Mesodermal cell (in vitro differentiated cells): ENCODE measurements around the gene ZBTB45.
"Not testable (repeated sequence)": the region's sequence is repeated elsewhere in the genome, so short reads cannot be mapped to it uniquely, and the experiment has no call there.

Source experiments
- H3K27ac ChIP-seq: 2 replicates; pipeline ENCODE4 v1.7.0; 2013; ENCODE audit warnings: mild to moderate bottlenecking, low read depth, low read length, moderate library complexity; ENCODE audit not compliant: severe bottlenecking
- H3K36me3 ChIP-seq: 2 replicates; pipeline ENCODE4 v1.7.1; 2013; ENCODE audit warnings: mild to moderate bottlenecking, low read length, moderate library complexity; ENCODE audit not compliant: control insufficient read depth, insufficient read depth
- H3K4me1 ChIP-seq: one replicate; pipeline ENCODE4 v1.7.1; 2013; ENCODE audit warnings: mild to moderate bottlenecking, low read length; ENCODE audit not compliant: insufficient read depth, control insufficient read depth, poor library complexity, severe bottlenecking
- H3K4me3 ChIP-seq: 2 replicates; pipeline ENCODE4 v1.7.0; 2013; ENCODE audit warnings: low read length, control low read depth, mild to moderate bottlenecking; ENCODE audit not compliant: insufficient read depth, poor library complexity, severe bottlenecking; ENCODE audit errors: extremely low read depth
- H3K9me3 ChIP-seq: 2 replicates; pipeline ENCODE4 v1.7.1; 2013; ENCODE audit warnings: mild to moderate bottlenecking, low read length, moderate library complexity; ENCODE audit not compliant: control insufficient read depth
- WGBS, 2 experiments: methylation state at CpG; one replicate each; pipeline ENCODE4 v1.1.5; 2013; ENCODE audit warnings: missing lambda C conversion rate in 2 of 2; ENCODE audit not compliant: insufficient coverage in 2 of 2; 5-methylcytosine and 5-hydroxymethylcytosine counted together

Gene ZBTB45

DNA sequence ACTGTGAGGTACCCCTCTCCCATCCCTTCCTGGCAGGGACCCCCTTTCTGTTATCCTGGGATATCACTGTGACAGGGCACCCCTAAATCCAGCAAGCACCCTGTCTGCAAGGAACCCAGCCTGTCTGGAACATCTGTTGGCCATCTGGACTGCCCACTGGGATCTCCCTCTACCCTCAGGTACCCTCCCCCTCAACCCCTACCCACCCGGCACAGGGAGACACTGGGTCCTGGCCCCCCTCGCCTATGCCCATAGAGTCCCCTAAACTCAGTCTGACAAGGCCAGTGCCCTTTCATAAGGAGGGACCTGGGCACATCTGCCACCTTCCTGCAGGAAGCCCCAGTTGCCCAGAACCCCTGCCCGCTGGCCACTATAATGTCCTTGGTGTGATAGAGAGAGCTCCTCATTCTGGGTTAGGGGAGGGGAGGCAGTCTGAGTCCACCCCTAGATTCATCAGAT lies 5.0 kb downstream of the ZBTB45 start:
- Histone ChIP-seq H3K9me3 (no peaks in the 10 kb centered on the region), H3K4me3 (peak overlapping the region; percentile 23), H3K36me3 (peaks cover 43% of the 10 kb centered on the region), H3K4me1 (peaks cover 12% of the 10 kb centered on the region), H3K27ac (no peak overlapping the region)
- WGBS, 2 experiments: 100% methylated on average over 1 of the region's 3 CpGs

DNA sequence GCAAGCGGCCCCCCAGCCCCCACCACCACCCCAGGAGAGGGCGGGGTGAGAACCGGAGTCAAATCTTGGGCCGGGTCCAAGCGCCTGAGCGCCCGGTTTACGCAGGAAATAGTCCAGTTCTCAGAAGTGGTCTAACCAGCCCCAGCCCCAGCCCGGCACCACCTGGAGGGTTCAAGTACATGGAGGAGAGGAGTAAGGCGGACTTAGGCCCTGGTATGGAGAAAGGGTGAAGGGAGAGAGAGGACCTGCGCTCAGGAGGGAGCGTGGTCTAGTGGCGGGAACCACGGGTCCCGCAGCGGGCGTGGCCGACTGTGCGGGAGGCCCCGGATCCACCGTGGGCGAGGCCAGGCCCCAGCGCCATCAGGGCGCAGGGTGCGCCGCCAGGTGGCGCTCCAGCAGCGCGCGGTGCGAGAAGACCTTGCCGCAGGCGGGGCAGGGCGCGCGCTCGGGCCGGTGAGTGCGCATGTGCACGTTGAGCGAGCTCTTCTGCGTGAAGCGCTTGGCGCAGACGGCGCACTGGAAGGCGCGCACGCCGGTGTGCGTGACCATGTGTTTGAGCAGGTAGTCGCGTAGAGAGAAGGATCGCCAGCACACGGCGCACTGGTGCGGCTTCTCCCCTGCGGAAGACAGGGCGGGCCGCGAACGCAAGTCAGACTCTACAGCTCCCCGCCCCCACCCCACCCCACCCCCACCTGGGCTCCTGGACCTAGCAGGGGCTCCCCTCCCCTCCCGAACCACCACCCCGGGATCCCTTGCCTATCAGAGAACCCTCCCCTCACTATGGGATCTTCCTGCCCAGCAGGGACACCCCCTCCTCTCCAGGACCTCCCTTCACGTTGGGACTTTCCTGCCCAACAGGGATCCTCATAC lies 5.7 kb downstream of the ZBTB45 start:
- Histone ChIP-seq H3K9me3 (no peaks in the 10 kb centered on the region), H3K4me1 (peaks cover 12% of the 10 kb centered on the region), H3K27ac (peak overlapping the region; percentile 36), H3K4me3 (peak overlapping the region; percentile 23), H3K36me3 (peaks cover 43% of the 10 kb centered on the region)
- 23 to 40% methylated on average over 41 to 51 of the region's 66 CpGs for WGBS, 2 experiments

- H3K9me3 ChIP-seq: peaks cover 3% of the 10 kb centered on the region
Measured at GRCh38 chr19:58513213-58513693, 6.4 kb downstream of the ZBTB45 start.

DNA sequence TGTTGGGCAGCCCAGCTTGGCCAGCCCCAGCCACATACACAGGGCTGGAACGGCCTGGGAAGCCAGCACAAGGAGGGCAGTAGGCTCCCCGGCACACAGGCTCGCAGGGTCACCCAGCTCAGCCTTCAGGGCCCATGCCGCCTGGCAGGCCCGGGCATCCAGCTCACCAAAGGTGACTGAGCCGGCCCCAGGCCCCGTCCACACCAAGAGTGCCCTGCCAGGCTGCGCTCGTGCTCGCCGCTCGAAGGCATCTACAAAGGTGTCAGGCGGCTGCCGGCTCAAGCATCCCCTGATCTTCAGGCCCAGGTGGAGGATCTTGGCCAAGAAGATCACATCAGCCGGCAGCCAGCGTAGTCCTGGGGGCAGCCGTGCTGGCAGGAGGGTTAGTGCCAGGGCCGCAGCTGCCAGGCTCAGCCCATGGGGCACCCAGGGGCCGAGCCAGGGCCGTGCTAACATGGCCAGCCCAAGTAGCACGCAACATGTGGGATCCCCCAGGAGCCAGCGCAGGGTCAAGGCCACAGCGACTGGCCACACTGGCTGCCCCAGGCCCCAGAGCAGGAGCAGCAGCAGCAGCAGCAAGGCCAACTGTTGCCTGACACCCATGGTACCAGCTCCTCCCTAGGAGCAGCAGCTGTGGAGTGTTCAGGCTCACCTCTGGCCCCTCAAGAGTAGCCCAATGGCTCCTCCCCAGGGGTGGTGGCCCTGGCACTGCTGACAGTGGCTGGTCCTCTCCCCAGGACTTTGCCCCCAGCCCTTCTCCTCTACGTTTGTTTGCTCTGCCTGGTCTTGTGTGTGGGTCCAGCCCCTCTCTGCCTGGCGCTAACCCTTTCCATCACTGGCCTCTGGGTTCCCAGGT lies 8.0 kb downstream of the ZBTB45 start, which contains the start of gene SLC27A5:
SLC27A5 (minus strand) TSS at position 640 of the 856 bp plus-strand sequence; CDS start at position 603, 37 bp downstream.
- Histone ChIP-seq H3K4me1 (peaks cover 9% of the 10 kb centered on the region), H3K4me3 (no peak within 1 kb of the TSS), H3K36me3 (peaks cover 34% of the 10 kb centered on the region), H3K27ac (no peak within 1 kb of the TSS), H3K9me3 (peaks cover 3% of the 10 kb centered on the region)
- 92 to 94% methylated on average over 25 of the region's 25 CpGs for WGBS, 2 experiments

More at GRCh38 chr19:58513213-58513693, 6.4 kb downstream of the ZBTB45 start:
- Histone ChIP-seq H3K4me3 (no peak overlapping the region), H3K27ac (peak overlapping the region; percentile 36), H3K4me1 (peaks cover 12% of the 10 kb centered on the region), H3K36me3 (peaks cover 43% of the 10 kb centered on the region)
- 93 to 99% methylated on average over 7 to 10 of the region's 10 CpGs for WGBS, 2 experiments

DNA sequence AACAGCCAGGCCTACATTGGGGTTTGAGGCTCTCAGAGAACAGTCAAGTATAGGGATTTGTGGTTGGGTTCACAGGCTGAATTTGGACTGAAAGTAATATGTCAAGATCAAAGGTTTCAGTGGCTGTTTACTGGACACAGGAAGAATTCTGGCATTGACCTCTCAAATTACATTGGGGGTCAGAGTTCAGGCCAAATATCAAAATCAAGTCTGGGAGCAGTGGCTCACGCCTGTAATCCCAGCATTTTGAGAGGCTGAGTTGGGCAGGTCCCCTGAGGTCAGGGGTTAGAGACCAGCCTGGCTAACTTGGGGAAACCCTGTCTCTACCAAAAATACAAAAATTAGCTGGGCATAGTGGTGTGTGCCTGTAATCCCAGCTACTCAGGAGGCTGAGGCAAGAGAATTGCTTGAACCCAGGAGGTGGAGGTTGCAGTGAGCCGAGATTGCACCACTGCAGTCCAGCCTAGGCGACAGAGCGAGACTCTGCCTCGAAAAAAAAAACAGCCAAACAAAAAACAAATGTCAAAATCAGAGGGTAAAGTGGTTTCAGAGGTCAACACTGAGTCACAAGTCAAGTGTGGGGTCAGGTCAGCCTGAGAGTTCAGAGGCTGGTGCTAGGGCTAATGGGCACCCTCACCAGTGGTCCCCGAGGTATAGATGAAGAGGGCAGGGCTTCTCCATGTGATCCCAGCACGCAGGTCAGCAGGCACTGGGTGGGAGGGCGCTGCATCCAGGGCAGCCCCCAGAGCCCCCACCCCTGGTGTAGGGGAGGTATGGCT lies 9.3 kb downstream of the ZBTB45 start:
- H3K9me3 ChIP-seq: peaks cover 3% of the 10 kb centered on the region
- WGBS, 2 experiments: 84 to 91% methylated on average over 6 to 7 of the region's 8 CpGs
- H3K4me3 ChIP-seq: no peak overlapping the region
- peaks cover 21% of the 10 kb centered on the region for H3K36me3 ChIP-seq
- no peak overlapping the region for H3K27ac ChIP-seq
- peaks cover 4% of the 10 kb centered on the region for H3K4me1 ChIP-seq

- H3K4me1 ChIP-seq: peaks cover 4% of the 10 kb centered on the region
Measured at GRCh38 chr19:58509731-58510083, 9.9 kb downstream of the ZBTB45 start.

DNA sequence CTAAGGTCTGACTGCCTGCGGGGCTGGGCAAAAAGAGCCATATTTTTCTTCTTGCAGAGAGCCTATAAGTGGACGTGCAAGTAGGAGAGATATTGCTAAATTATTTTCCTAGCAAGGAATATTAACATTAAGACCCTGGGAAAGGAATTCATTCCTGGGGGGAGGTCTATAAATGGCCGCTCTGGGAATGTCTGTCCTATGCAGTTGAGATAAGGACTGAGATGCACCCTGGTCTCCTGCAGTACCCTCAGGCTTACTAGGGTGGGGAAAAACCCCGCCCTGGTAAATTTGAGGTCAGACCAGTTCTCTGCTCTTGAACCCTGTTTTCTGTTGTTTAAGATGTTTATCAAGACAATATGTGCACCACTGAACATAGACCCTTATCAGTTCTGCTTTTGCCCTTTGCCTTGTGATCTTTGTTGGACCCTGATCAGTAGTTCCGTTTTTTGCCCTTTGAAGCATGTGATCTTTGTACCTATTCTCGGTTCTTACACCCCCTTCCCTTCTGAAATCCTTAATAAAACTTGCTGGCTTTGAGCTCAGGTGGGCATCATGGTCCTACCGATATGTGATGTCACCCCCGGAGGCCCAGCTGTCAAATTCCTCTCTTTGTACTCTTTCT lies 11.9 kb downstream of the ZBTB45 start:
- H3K36me3 ChIP-seq, H3K27ac ChIP-seq, H3K4me3 ChIP-seq, H3K9me3 ChIP-seq, H3K4me1 ChIP-seq: not testable (repeated sequence)
- WGBS, 2 experiments: 86 to 92% methylated on average over 5 of the region's 8 CpGs

More at GRCh38 chr19:58509731-58510083, 9.9 kb downstream of the ZBTB45 start:
- peaks cover 3% of the 10 kb centered on the region for H3K9me3 ChIP-seq
- WGBS, 2 experiments: 93 to 96% methylated on average over 11 of the region's 11 CpGs
- peaks cover 15% of the 10 kb centered on the region for H3K36me3 ChIP-seq
- no peak overlapping the region for H3K4me3 ChIP-seq
- H3K27ac ChIP-seq: no peak overlapping the region

DNA sequence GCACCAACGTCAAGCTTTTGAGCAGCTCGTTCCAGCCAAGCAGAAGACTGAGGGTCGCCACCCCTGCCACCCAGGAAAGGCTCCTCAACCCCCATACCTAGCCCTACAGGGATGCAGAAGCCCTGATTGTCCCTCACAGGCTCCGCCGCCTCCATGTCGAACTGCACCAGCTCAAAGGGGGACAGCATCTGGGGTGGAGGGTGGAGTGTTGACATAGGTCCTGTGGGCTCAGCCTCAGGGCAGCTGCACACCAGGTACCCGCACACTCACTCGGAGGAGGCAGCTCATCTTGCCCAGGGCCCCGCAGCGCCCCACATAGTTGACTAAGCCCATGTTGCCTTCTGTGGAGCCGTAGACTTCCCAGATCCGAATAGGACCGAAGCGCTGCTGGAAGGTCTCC lies 19.4 kb downstream of the ZBTB45 start:
- 93 to 97% methylated on average over 11 of the region's 14 CpGs for WGBS, 2 experiments
- H3K9me3 ChIP-seq: no peaks in the 10 kb centered on the region
- H3K4me3 ChIP-seq: peak overlapping the region; percentile 58
- peaks cover 3% of the 10 kb centered on the region for H3K4me1 ChIP-seq
- no peaks in the 10 kb centered on the region for H3K36me3 ChIP-seq
- H3K27ac ChIP-seq: no peak overlapping the region

DNA sequence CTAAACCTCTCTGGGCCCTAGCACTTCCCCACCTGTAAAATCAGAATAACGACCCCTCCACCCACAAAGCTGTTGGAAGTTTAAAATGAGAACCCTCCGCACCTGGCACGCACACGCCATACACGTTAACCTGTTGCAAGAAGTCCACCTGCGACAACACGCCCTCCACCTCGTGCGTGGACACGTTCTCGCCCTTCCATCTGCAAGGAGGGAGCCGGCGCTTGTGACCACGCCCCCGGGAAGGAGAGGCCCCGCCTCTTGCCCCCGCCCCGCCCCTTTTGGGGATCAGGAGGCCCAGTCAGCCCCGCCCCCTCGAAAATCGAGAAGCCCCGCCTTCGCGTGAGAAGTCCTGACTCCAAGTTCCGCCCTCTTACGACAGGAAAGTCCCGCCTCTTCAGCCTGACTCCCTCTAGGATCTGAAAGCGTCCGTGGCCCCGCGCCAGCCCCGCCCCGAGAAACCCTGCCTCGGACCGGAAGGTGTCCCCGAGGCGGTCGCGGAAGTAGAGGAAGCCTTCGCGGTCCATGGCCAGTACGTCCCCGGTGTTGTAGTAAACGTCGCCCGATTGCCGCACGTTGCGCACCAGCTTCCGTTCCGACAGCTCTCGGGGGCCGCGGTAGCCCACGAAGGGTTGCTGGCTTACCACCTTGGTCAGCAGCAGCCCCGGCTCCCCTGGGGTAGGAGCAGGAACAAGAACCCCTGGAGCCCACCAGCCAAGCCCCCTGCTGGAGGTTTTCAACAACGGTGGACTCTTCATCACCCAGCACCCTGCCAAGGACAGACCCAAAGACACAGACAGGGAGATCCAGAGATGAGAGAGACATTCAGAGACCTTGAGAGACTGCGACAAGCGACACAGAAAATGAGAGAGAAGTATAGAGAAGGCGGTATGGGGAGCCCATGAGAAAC lies 20.3 kb downstream of the ZBTB45 start:
- Histone ChIP-seq H3K4me3 (peak overlapping the region; percentile 58), H3K36me3 (no peaks in the 10 kb centered on the region), H3K4me1 (peaks cover 3% of the 10 kb centered on the region), H3K9me3 (no peaks in the 10 kb centered on the region), H3K27ac (peak overlapping the region; percentile 64)
- 3 to 5% methylated on average over 51 to 55 of the region's 60 CpGs for WGBS, 2 experiments
